Gastrocnemius medialis (tissue), 4 donors: ENCODE measurements around the gene HIVEP1.

Experiments used
- POLR2A ChIP-seq, 2 donors: fragments of 450-650 bp; IDR thresholded peaks; one replicate each; pipeline ENCODE4 v1.6.1; 2017; ENCODE audit warnings: antibody characterized with exemption in 2 of 2, mild to moderate bottlenecking in 2 of 2, moderate library complexity in 2 of 2
- TF ChIP-seq, protein P1 (sequence below), 5 experiments: fragments of 450-650 bp in 3 of 5; fragments of 200-600 bp in 2 of 5; sonication (generic) in 2 of 5; IDR thresholded peaks in 4 of 5; conservative IDR thresholded peaks in 1 of 5; 1 replicate in 4 of 5; 2 replicates in 1 of 5; pipeline ENCODE4 v1.5.1; 2016 to 2019; ENCODE audit warnings: antibody characterized with exemption in 5 of 5, mild to moderate bottlenecking in 3 of 5, moderate library complexity in 3 of 5

DNA sequence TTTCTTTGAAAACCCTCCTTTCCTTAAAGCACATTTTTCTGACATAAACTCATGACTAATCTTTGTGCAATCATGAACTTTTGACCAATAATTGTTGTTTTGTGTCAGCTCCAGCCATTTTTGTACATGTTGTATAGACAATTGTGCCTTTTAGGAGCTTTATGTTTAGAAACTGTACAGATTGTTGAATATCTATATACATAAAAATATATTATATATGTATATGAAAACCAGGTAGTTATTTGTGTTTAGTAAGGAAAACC, 152.3 kb downstream of the HIVEP1 start:
- TF ChIP-seq, protein P1, sequence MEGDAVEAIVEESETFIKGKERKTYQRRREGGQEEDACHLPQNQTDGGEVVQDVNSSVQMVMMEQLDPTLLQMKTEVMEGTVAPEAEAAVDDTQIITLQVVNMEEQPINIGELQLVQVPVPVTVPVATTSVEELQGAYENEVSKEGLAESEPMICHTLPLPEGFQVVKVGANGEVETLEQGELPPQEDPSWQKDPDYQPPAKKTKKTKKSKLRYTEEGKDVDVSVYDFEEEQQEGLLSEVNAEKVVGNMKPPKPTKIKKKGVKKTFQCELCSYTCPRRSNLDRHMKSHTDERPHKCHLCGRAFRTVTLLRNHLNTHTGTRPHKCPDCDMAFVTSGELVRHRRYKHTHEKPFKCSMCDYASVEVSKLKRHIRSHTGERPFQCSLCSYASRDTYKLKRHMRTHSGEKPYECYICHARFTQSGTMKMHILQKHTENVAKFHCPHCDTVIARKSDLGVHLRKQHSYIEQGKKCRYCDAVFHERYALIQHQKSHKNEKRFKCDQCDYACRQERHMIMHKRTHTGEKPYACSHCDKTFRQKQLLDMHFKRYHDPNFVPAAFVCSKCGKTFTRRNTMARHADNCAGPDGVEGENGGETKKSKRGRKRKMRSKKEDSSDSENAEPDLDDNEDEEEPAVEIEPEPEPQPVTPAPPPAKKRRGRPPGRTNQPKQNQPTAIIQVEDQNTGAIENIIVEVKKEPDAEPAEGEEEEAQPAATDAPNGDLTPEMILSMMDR (IDR thresholded peaks at IDR 0.05 in 4 of 5, conservative IDR thresholded peaks at IDR 0.05 in 1 of 5) = no peak
- TF ChIP-seq POLR2A (IDR thresholded peaks at IDR 0.05) = no peak
